ENCODE results near the gene AQP12A.

DNA sequence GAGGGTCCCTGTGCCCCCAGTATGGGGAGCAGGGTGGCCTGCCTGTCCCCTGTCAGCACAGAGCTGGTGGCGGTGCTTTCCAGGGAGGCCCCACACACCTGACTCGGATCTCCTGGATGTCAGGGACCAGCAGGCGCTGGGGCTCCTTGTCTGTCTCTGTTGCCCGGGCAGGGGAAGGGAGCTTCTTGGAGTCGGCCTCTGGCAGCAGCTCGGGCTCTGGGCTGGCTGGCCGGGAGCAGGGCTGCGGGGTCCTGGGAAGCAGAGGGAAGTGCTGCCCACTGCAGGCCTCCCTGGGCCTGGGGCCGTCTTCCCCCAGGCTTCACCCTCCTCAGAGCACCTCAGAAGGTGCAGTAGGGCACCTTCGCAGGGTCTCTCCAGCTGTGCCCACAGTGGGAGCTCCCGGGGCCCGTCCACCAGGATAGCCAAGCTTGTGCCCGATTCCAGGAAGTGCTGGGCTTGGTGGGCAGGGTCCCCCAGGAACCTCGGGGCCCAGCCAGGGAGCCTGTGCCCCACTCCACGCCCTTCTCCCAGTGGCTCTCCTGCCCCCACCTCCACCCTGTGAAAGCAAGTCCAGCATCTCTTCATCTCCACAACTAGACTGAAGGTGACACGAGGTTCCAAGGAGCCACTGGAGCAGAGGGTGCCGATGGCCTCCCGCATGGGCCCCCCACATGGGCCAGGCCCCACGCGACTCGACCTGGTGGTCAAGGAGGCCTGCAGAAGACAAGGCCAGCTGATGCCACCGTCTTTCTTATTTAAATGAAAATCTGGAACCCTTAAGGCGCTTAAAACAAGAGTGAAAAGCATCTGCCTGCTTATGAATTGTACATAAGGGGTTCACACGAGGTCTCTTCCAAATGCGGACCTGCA, 28.2 kb downstream of the AQP12A start:
- TF ChIP-seq POLR2A (IDR thresholded peaks at IDR 0.05; ENCODE audit: low read depth) (no peak), CTCF (IDR thresholded peaks at IDR 0.05) (no peak), POLR2AphosphoS5 (IDR thresholded peaks at IDR 0.05) (no peak), EP300 (IDR thresholded peaks at IDR 0.05) (no peak)

Data from esophagus muscularis mucosa (tissue), 4 donors.